ENCODE results near the gene FOXL3.

FOXL3 gene

GRCh38 chr7:251446-252175 lies 38.4 kb upstream of the FOXL3 start:
- TF ChIP-seq CTCF (IDR thresholded peaks at IDR 0.05) = no peak
- H3K4me3 ChIP-seq = no peak overlapping the region
- H3K27ac ChIP-seq = no peak overlapping the region
- DNase-seq (ENCODE audit: low spot score) = no peak

- no peak for TF ChIP-seq CTCF (IDR thresholded peaks at IDR 0.05)
- Histone ChIP-seq H3K27ac (no peak overlapping the region), H3K4me3 (no peak overlapping the region)
- no peak for DNase-seq (ENCODE audit: low spot score)
Observed at GRCh38 chr7:252216-252965, 37.6 kb upstream of the FOXL3 start.

- H3K27ac ChIP-seq = no peak overlapping the region
- DNase-seq (ENCODE audit: low spot score) = no peak
- no peak overlapping the region for H3K4me3 ChIP-seq
- TF ChIP-seq CTCF (IDR thresholded peaks at IDR 0.05) = no peak
Observed at GRCh38 chr7:252981-253380, 37.0 kb upstream of the FOXL3 start.

GRCh38 chr7:253581-254336 lies 36.2 kb upstream of the FOXL3 start:
- Histone ChIP-seq H3K4me3 (no peak overlapping the region), H3K27ac (no peak overlapping the region)
- TF ChIP-seq CTCF (IDR thresholded peaks at IDR 0.05) = no peak
- DNase-seq (ENCODE audit: low spot score) = no peak

- no peak overlapping the region for H3K27ac ChIP-seq
- no peak for TF ChIP-seq CTCF (IDR thresholded peaks at IDR 0.05)
- DNase-seq (ENCODE audit: low spot score) = no peak
- no peak overlapping the region for H3K4me3 ChIP-seq
Observed at GRCh38 chr7:254337-255037, 35.5 kb upstream of the FOXL3 start.

- H3K4me3 ChIP-seq = no peak overlapping the region
- no peak for DNase-seq (ENCODE audit: low spot score)
- no peak overlapping the region for H3K27ac ChIP-seq
- TF ChIP-seq CTCF (IDR thresholded peaks at IDR 0.05) = no peak
Observed at GRCh38 chr7:255038-255435, 34.9 kb upstream of the FOXL3 start.

All from coronary artery (tissue), 2 donors.